AG08396 (cell line): ENCODE measurements around the gene CCR2.
"Not testable (repeated sequence)": the region's sequence is repeated elsewhere in the genome, so short reads cannot be mapped to it uniquely, and the experiment has no call there.

ENCODE experiments used
- DNase-seq: peaks from one replicate; pipeline ENCODE4 v3.0.0; 2012; ENCODE audit warnings: low spot score, mixed read lengths

The CCR2 gene

GRCh38 chr3:46380471-46381221 lies 26.7 kb downstream of the CCR2 start:
- no peak for DNase-seq

DNA sequence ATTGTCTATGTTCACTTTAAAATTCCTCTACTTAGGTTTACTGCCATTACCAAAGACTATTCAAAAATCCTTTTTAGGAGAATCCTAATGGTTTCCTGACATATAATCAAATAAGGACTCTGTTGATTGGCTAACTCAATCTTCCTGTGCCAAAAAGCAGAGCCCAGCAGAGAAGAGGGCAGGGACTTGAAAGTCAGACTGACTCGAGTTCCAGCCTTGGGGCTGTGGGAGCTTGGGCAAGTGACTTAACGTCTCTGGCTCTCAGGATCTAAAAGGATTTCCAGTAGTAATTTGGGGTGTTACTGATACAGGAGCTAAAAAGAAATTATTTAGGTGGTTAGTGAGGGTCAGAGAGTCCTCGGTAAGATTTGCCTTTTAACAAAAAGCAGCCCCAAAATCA lies 27.7 kb downstream of the CCR2 start:
- DNase-seq, result no peak

DNA sequence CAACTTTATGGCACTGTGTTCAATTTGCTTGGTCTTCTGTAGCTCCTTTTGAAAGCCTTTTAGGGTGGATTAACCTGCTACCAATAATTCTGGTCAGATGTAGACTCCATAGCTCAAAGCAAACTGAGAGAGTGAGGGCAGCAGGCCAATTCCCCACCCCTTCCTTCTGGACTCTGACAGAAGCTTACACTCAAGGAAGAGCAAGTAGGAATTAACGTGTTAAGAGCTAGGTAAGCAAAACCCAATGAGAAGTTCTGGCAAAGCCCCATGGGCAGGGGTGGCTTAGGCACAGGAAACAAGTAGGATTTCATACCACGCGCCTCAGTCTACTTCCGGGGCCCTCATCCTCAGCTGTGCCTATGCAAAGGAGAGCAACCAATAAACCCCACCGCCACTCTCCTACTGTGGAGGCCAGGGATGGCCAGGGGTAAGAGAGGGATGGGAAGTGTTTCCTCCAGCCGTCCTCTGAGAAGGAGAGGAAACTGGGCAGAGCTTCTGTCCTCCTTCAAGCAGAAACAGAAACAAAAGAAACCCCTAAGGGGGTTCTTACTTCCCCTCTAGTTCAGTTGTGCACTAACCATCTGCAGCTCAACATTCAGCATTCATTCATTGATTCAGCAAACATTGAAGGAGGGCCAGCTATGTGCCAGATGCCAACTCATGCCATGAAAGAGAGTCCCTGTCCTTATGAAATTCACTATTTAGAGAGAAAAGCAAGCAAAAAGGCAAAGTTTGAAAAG lies 29.5 kb downstream of the CCR2 start:
- DNase-seq, result no peak

GRCh38 chr3:46383951-46384330 lies 30.0 kb downstream of the CCR2 start:
- no peak for DNase-seq

- DNase-seq, result peak; percentile 35
Observed at GRCh38 chr3:46386205-46386604, 32.3 kb downstream of the CCR2 start.

- DNase-seq, result not testable (repeated sequence)
Observed at GRCh38 chr3:46388847-46389246, 34.9 kb downstream of the CCR2 start.

GRCh38 chr3:46389306-46389705 lies 35.4 kb downstream of the CCR2 start:
- no peak for DNase-seq

- not testable (repeated sequence) for DNase-seq
Observed at GRCh38 chr3:46391526-46391925, 37.6 kb downstream of the CCR2 start.

DNA sequence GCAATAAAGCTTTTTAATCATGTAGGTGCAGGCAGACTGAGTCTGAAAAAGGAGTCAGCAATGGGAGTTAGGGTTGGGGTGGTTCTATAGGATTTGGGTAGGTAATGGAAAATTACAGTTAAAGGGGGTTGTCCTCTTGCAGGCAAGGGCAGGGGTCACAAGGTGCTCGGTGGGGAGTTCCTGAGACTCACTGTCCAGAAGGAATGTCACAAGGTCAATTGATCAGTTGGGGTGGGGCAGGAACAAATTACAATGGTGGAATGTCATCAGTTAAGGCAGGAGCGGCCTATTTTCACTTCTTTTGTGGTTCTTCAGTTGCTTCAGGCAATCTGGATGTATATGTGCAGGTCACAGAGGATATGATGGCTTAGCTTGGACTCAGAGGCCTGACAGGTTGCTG lies 39.1 kb downstream of the CCR2 start:
- no peak for DNase-seq

DNA sequence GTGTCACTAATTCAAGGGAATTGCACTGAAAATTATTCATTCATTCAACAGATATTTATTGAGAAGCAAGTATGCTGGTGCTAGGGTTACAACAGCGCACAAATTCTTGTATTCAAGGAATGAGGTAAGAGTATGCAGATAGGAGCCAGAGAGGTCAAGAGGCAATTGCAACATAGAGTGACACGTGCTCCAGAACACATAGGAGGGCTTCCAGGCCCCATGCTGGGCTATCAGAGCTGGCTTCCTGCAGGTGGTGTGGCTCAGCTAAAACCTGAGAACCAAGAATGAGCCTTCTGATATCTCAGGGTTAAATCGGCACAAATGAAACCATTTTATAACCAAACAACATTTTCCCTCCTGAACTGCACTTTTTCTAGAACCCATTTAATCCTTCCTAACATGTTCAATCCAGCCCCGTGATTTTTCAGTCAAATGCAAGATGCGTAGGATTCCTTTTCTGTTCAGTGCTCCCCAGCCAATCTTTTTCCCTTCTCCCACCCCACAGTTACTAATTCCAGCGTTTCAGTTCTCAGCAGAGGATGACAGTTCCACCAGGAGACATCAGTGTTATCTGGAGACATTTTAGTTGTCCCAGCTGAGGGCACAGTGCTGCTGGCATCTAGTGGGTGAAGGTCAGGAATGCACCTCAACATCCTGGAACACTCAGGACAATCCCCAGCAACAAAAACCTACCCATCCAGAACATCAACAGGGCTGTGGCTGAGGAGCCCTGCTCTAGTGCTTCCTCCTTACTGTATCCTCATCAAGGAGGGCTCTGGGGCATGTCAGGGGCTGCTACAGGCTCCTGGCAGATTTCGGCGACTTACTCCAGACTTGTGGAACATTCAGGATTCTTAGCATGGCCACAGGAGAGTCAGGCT lies 39.9 kb downstream of the CCR2 start:
- DNase-seq, result no peak

DNA sequence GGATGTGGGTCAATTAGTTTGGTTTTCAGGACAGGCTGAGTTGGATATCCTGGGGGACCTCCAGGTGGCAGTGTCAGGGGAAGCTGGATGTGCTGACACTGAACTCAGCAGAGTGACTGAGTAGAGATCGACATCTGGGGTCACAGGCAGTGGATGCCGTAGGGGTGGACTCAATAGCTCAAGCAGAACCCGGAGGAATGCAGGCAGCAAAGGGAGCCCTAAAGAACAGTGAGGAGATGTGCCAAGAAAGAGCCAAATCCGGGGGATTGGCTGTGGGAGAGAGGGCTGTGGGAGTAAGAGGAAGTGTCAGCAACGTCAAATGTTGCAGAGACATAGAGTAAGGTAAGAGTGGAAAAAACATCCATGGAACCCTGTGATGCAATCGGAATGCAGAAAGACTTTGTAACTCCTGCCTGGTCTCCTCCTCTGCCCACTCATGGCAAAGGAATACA lies 41.3 kb downstream of the CCR2 start:
- no peak for DNase-seq

DNA sequence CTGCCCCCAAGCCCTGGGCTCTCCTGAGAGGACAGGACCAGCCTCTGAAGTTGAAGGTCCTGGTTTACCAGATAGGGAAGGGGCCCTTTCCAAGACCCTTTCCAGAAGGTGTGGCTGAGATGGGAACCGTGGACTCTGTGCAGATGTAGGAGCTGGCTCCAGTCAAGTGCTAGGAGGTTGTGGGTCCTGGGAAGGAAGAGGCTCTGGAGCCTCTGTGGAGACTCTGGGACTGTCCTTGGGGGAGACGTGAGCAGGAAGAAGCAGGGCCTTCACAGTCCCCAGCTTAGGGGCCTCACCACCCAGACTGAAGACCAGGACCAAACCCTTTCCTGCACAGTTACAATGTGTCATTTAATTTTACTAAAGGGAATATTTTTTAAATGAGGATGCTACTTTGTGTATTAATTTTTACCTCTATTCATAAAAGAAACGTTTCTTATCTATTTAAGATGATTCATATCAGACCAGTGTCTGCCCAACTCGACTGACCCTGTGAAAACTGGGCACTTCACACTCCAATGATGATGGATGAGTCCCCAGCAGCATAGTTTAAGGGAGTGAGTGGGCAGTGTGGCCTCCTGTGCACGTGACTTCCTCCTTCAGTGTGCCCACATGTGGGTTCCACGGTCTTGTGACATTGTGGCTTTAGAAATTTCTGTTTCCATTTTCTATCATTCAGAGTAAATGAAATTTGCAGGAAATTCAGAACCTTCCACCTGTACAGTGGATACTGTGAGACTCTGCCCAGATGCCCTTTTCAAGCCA lies 42.0 kb downstream of the CCR2 start:
- DNase-seq, result no peak

- no peak for DNase-seq
Observed at GRCh38 chr3:46397111-46397510, 43.2 kb downstream of the CCR2 start.

GRCh38 chr3:46398186-46398955 lies 44.5 kb downstream of the CCR2 start:
- no peak for DNase-seq

- no peak for DNase-seq
Observed at GRCh38 chr3:46399098-46399497, 45.2 kb downstream of the CCR2 start.

DNA sequence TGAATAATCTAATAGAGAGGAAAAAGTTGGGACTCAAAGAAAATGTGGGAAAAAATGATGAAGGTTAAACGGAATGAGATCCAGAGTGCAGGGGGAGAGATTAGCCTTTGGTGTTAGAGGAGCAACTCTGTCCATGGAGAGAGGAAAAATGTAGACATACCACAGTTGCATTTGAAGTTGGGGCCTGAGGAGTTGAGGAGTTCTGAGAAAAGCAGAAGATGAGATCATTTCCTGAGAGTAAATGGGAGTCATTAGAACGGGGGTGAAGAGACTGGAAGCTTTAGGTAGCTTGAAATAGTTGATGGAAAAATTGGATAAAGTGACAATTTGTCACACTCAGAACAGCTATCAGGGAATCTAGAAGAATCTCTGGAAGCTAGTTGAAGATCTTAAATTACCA lies 45.6 kb downstream of the CCR2 start:
- no peak for DNase-seq

- DNase-seq, result peak; percentile 20
Observed at GRCh38 chr3:46400000-46400734, 46.3 kb downstream of the CCR2 start.

DNA sequence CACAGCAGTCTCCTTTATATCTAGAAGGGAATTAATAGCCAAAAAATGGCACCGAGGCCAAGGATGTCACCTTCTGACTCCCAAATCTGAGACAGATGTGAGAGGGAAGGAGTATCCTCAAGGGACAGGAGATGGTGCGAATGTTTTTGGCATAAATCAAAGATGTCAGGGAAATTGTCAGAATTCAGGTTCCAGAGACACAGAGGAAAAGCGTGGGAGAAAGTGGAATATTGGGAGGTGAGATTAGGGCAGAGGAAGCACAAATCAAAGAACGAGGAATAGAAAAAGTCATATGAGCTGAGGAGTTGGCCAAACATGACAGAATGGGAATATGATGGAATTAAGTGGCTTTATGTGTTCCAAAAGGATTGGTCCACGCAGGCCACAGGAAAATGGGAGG lies 46.9 kb downstream of the CCR2 start:
- no peak for DNase-seq

GRCh38 chr3:46401579-46401978 lies 47.7 kb downstream of the CCR2 start:
- DNase-seq, result no peak

GRCh38 chr3:46402902-46403301 lies 49.0 kb downstream of the CCR2 start:
- DNase-seq, result not testable (repeated sequence)
